Gastroesophageal sphincter (tissue), 4 donors: ENCODE results near the gene EHD1. TPM values are rescaled to one million over a fixed set of nuclear protein-coding genes. Genes with fewer than 3 reads are reported as not detected.

Experiments used
- ATAC-seq: fragments of 150-250 bp; one replicate; pipeline ENCODE4 v1.9.1; 2016; ENCODE audit warnings: mild to moderate bottlenecking, moderate library complexity
- H3K27ac ChIP-seq, 4 donors: fragments of 200-600 bp; sonication (generic) in 3 of 4; 1 replicate in 3 of 4; 2 replicates in 1 of 4; pipeline ENCODE4 v1.5.1; 2016 to 2019
- H3K27me3 ChIP-seq: fragments of 200-600 bp; sonication (generic); one replicate; pipeline ENCODE4 v1.5.1; 2019
- H3K36me3 ChIP-seq, 2 donors: fragments of 200-600 bp; sonication (generic); one replicate each; pipeline ENCODE4 v1.5.1; 2019; ENCODE audit warnings: control low read depth in 1 of 2
- H3K4me1 ChIP-seq, 3 donors: fragments of 200-600 bp; sonication (generic); 1 replicate in 2 of 3; 2 replicates in 1 of 3; pipeline ENCODE4 v1.5.1; 2016 to 2019; ENCODE audit warnings: control low read depth in 2 of 3
- H3K4me3 ChIP-seq, 2 donors: fragments of 200-600 bp; sonication (generic); one replicate each; pipeline ENCODE4 v1.5.1; 2019; ENCODE audit warnings: mild to moderate bottlenecking in 1 of 2, moderate library complexity in 1 of 2
- H3K9me3 ChIP-seq, 3 donors: fragments of 200-600 bp; sonication (generic); one replicate each; pipeline ENCODE4 v1.5.1; 2017 to 2019; ENCODE audit warnings: control low read depth in 2 of 3
- CTCF ChIP-seq, 4 experiments: fragments of 200-600 bp in 2 of 4; fragments of 450-650 bp in 2 of 4; sonication (generic) in 1 of 4; IDR thresholded peaks; one replicate each; pipeline ENCODE4 v1.5.1; 2017 to 2019; ENCODE audit warnings: antibody characterized with exemption in 4 of 4, mild to moderate bottlenecking in 2 of 4, moderate library complexity in 2 of 4
- EP300 ChIP-seq: sonication (generic); formaldehyde crosslinking; IDR thresholded peaks from one replicate; pipeline ENCODE4 v1.6.1; 2017; ENCODE audit warnings: antibody characterized with exemption, mild to moderate bottlenecking
- POLR2A ChIP-seq, 2 donors: fragments of 450-650 bp; IDR thresholded peaks; one replicate each; pipeline ENCODE4 v1.6.1; 2017; ENCODE audit warnings: antibody characterized with exemption in 2 of 2, mild to moderate bottlenecking in 2 of 2, moderate library complexity in 1 of 2
- POLR2AphosphoS5 ChIP-seq: sonication (generic); formaldehyde crosslinking; IDR thresholded peaks from one replicate; pipeline ENCODE4 v1.6.1; 2017; ENCODE audit warnings: antibody characterized with exemption
- WGBS, 2 donors: methylation state at CpG; one replicate each; pipeline ENCODE4 v1.1.5; 2018; ENCODE audit warnings: low coverage in 1 of 2; 5-methylcytosine and 5-hydroxymethylcytosine counted together
- total RNA-seq, 4 donors: library from RNA; depleted of rRNA; stranded (reverse); fragments of >200 nt; gene quantifications; one replicate each; pipeline ENCODE4 v1.1.0, GENCODE V29; 2016

The EHD1 gene
- total RNA-seq, 4 donors from 2014 or later = 92.1 to 188 (median 101) TPM

DNA sequence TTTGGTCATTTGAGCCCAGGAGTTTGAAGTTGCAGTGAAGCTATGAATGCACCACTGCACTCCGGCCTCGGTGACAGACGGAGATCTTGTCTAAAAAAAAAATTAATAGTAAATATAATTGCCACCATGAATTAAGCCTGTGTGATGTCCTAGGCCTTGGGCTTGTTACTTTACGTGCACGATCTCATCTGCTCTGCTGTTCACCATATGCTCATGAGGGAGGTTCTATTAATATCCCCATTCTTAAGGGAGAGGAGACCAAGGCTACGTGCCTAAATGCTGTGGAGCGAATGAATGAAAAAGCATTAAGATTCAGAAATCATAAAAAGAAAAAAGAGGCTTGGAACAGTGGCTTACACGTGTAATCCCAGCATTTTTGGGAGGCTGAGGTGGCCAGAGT, 41.2 kb upstream of the EHD1 start:
- 72% methylated on average over 8 of the region's 8 CpGs; no CpG with 5 or more reads in 1 of the 2 donors for WGBS, 2 donors
- no peaks in the 10 kb centered on the region for H3K9me3 ChIP-seq
- H3K4me3 ChIP-seq = no peak overlapping the region
- H3K4me1 ChIP-seq = peaks cover 2 to 53% (median 25%) of the 10 kb centered on the region in 3 donors
- peaks cover 0 to 1% of the 10 kb centered on the region in 2 donors for H3K36me3 ChIP-seq
- ATAC-seq = no peak
- no peaks in the 10 kb centered on the region for H3K27me3 ChIP-seq
- no peak overlapping the region for H3K27ac ChIP-seq
- TF ChIP-seq CTCF (IDR thresholded peaks at IDR 0.05) = no peak
- no peak for TF ChIP-seq EP300
- TF ChIP-seq POLR2A (IDR thresholded peaks at IDR 0.05) = no peak
- TF ChIP-seq POLR2AphosphoS5 = no peak

GRCh38 chr11:64918017-64918416, 39.6 kb upstream of the EHD1 start:
- Histone ChIP-seq H3K36me3 (peaks cover 0 to 17% of the 10 kb centered on the region in 2 donors), H3K27me3 (no peaks in the 10 kb centered on the region), H3K4me3 (peak overlapping the region; percentile 52 to 74), H3K27ac (peak overlapping the region; percentile 80 to 86 (median 82)), H3K9me3 (no peaks in the 10 kb centered on the region), H3K4me1 (peaks cover 2 to 44% (median 19%) of the 10 kb centered on the region in 3 donors)
- WGBS, 2 donors = 7 to 9% methylated on average over 4 of the region's 4 CpGs
- TF ChIP-seq EP300 = no peak
- peak in 2 of 4 experiments; percentile 13 to 26 for TF ChIP-seq CTCF (IDR thresholded peaks at IDR 0.05)
- TF ChIP-seq POLR2AphosphoS5 = no peak
- no peak for TF ChIP-seq POLR2A (IDR thresholded peaks at IDR 0.05)
- ATAC-seq = no peak

DNA sequence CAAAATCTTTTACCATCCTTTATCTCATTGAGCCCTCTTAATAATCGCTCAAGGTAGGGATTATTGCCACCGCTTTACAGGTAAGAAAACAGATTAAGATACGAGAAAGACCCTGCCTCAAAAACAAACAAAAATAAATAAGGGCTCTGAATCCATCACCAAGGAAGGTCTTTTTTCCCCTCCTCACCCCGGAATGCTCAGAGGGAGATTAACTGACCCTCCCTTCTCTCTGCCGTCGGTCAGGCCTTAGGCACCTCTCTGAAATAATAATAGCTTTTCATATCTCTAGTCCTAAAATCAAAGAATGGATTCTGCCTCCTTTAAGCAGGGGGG, 39.2 kb upstream of the EHD1 start:
- H3K27ac ChIP-seq = peak overlapping the region; percentile 80 to 86 (median 82)
- TF ChIP-seq CTCF (IDR thresholded peaks at IDR 0.05) (peak in 1 of 4 experiments; percentile 8), EP300 (no peak)

GRCh38 chr11:64916775-64917662, 38.6 kb upstream of the EHD1 start, which contains the start of gene ATG2A:
Gene ATG2A (minus strand): TSS chr11:64917209. CDS start chr11:64917135, 74 bp downstream.
- ATAC-seq = peak; percentile 99
- Histone ChIP-seq H3K4me3 (peak within 1 kb of the TSS; percentile 74 to 78), H3K27ac (peak within 1 kb of the TSS; percentile 80 to 88 (median 82)), H3K9me3 (no peaks in the 10 kb centered on the region), H3K36me3 (peaks cover 0 to 27% of the 10 kb centered on the region in 2 donors), H3K27me3 (no peaks in the 10 kb centered on the region), H3K4me1 (peaks cover 2 to 44% (median 19%) of the 10 kb centered on the region in 3 donors)
- TF ChIP-seq CTCF (IDR thresholded peaks at IDR 0.05) (no peak), POLR2AphosphoS5 (peak; percentile 82), POLR2A (IDR thresholded peaks at IDR 0.05) (peak; percentile 88 to 89), EP300 (no peak)
- whole genome bisulfite sequencing, 2 donors = 0% methylated on average over 2 to 12 of the region's 57 CpGs

More for the DNA sequence above, 39.2 kb upstream of the EHD1 start:
- 5 to 10% methylated on average over 4 to 6 of the region's 6 CpGs for WGBS, 2 donors
- Histone ChIP-seq H3K36me3 (peaks cover 0 to 21% of the 10 kb centered on the region in 2 donors), H3K27me3 (no peaks in the 10 kb centered on the region), H3K9me3 (no peaks in the 10 kb centered on the region), H3K4me1 (peaks cover 2 to 44% (median 19%) of the 10 kb centered on the region in 3 donors), H3K4me3 (peak overlapping the region; percentile 52 to 74)
- no peak for ATAC-seq
